GM12878 (cell line): Measurements from ENCODE around the gene RERG. TPM values are rescaled to one million over a fixed set of nuclear protein-coding genes. Genes with fewer than 3 reads are reported as not detected.

Source experiments
- ATAC-seq: fragments of 200-7000 bp; cut with Tn5 transposase; 3 replicates; pipeline ENCODE4 v1.9.1; 2020; ENCODE audit warnings: mild to moderate bottlenecking, moderate library complexity
- BruUV-seq: library from RNA; stranded (reverse); fragments of 400-500 nt; replicated peaks from 2 replicates; lab custom pipeline; 2021; lab: Mats Ljungman, UMichigan
- CTCF ChIA-PET: fragments of 300-600 bp; sonication (Branson Sonifier 250); formaldehyde crosslinking; extraction: SDS; loops from one replicate; lab custom pipeline; 2021; ENCODE audit warnings: inconsistent platforms; lab: Yijun Ruan, JAX
- POLR2A ChIA-PET: fragments of 350-600 bp; formaldehyde crosslinking; extraction: SDS; loops from one replicate; lab custom pipeline; 2021; ENCODE audit warnings: inconsistent platforms; lab: Charles Lee
- RAD21 ChIA-PET: fragments of 300-600 bp; sonication (Branson Sonifier 250); formaldehyde crosslinking; loops from one replicate; lab custom pipeline; 2023; ENCODE audit warnings: antibody characterized with exemption; ENCODE audit not compliant: unreplicated experiment; lab: Charles Lee
- SMC1A ChIA-PET: fragments of 300-600 bp; sonication (Branson Sonifier 250); formaldehyde crosslinking; loops from one replicate; lab custom pipeline; 2023; ENCODE audit not compliant: unreplicated experiment, uncharacterized antibody; lab: Charles Lee
- DNase-seq: peaks from one replicate; pipeline ENCODE4 v3.0.0-alpha.2; 2011; ENCODE audit warnings: low read depth, low spot score
- FAIRE-seq: peaks from 3 replicates; lab custom pipeline; 2011; peaks lifted over from hg19 to GRCh38; lab: Jason Lieb, UNC
- H2AFZ ChIP-seq: 2 replicates; pipeline ENCODE4 v1.6.0; 2011; ENCODE audit warnings: low read depth, low read length, control low read depth; ENCODE audit not compliant: control insufficient read depth
- H3K27ac ChIP-seq: 2 replicates; pipeline ENCODE4 v1.5.1; 2011; ENCODE audit warnings: control low read depth; ENCODE audit not compliant: control insufficient read depth, insufficient read depth
- H3K27me3 ChIP-seq, 2 experiments: replicated peaks in 1 of 2; 2 replicates each; pipeline versions ENCODE4 v1.6.0 to v1.6.1; 2011; ENCODE audit warnings: low read length in 1 of 2; ENCODE audit not compliant: control insufficient read depth in 2 of 2, insufficient read depth in 2 of 2
- H3K36me3 ChIP-seq, 2 experiments: 2 replicates each; pipeline ENCODE4 v1.5.1; 2011; ENCODE audit warnings: low read length in 1 of 2; ENCODE audit not compliant: control insufficient read depth in 2 of 2, insufficient read depth in 2 of 2
- H3K4me1 ChIP-seq: 2 replicates; pipeline ENCODE4 v1.6.1; 2011; ENCODE audit warnings: mild to moderate bottlenecking, low read length, moderate library complexity, mixed read lengths; ENCODE audit not compliant: control insufficient read depth, insufficient read depth
- H3K4me2 ChIP-seq: 2 replicates; pipeline ENCODE4 v1.6.0; 2011; ENCODE audit warnings: control low read depth; ENCODE audit not compliant: control insufficient read depth, insufficient read depth
- H3K4me3 ChIP-seq: fragments of 200-600 bp; sonication (generic); 2 replicates; pipeline ENCODE4 v1.5.1; 2016
- H3K79me2 ChIP-seq: 2 replicates; pipeline ENCODE4 v1.6.0; 2011; ENCODE audit warnings: low read length; ENCODE audit not compliant: control insufficient read depth, insufficient read depth
- H3K9ac ChIP-seq: 2 replicates; pipeline ENCODE4 v1.8.0; 2011; ENCODE audit warnings: low read length, control low read depth, mixed read lengths; ENCODE audit not compliant: control insufficient read depth, insufficient read depth
- H3K9me3 ChIP-seq: replicated peaks from 3 replicates; pipeline ENCODE4 v1.5.1; 2011; ENCODE audit warnings: mild to moderate bottlenecking, low read length; ENCODE audit not compliant: control insufficient read depth, insufficient read depth
- H4K20me1 ChIP-seq: 2 replicates; pipeline ENCODE4 v1.6.0; 2011; ENCODE audit not compliant: control insufficient read depth, insufficient read depth
- E2F4 ChIP-seq: IDR thresholded peaks from 2 replicates; pipeline ENCODE4 v1.6.1; 2012; ENCODE audit warnings: low read depth, low read length, improper control_type of control experiment
- HDGF ChIP-seq: fragments of 450-650 bp; IDR thresholded peaks from 2 replicates; pipeline ENCODE4 v1.6.1; 2016; ENCODE audit warnings: antibody characterized with exemption
- HSF1 ChIP-seq: fragments of 150-350 bp; IDR thresholded peaks from 2 replicates; pipeline ENCODE4 v1.6.1; 2014; ENCODE audit warnings: mild to moderate bottlenecking, low read depth, low read length
- NBN ChIP-seq: fragments of 450-650 bp; IDR thresholded peaks from 2 replicates; pipeline ENCODE4 v1.6.1; 2016
- POLR2AphosphoS5 ChIP-seq: IDR thresholded peaks from 2 replicates; pipeline ENCODE4 v1.6.1; 2011; ENCODE audit warnings: mild to moderate bottlenecking, low read length, inconsistent platforms
- RCOR1 ChIP-seq: conservative IDR thresholded peaks from 2 replicates; pipeline ENCODE4 v1.6.1; 2012; ENCODE audit warnings: low read depth, low read length, improper control_type of control experiment
- SMAD5 ChIP-seq: IDR thresholded peaks from 2 replicates; pipeline ENCODE4 v1.6.1; 2016; ENCODE audit warnings: antibody characterized with exemption, low read depth
- TCF12 ChIP-seq: IDR thresholded peaks from 2 replicates; pipeline ENCODE4 v1.6.1; 2011; ENCODE audit warnings: low read depth, mild to moderate bottlenecking, low read length
- USF1 ChIP-seq: IDR thresholded peaks from 2 replicates; pipeline ENCODE4 v1.6.1; 2011; ENCODE audit warnings: borderline replicate concordance, low read depth, mild to moderate bottlenecking, moderate library complexity, mixed read lengths, low read length; ENCODE audit not compliant: insufficient read depth; ENCODE audit errors: extremely low read length
- YY1 ChIP-seq: IDR thresholded peaks from 2 replicates; pipeline ENCODE4 v1.6.1; 2011; ENCODE audit warnings: low read depth, mild to moderate bottlenecking, low read length
- ZNF384 ChIP-seq: IDR thresholded peaks from 2 replicates; pipeline ENCODE4 v1.6.1; 2012; ENCODE audit warnings: low read depth, mild to moderate bottlenecking, low read length, improper control_type of control experiment, borderline replicate concordance
- WGBS: methylation state at CpG from one replicate; pipeline ENCODE4 v1.1.6; 2016; ENCODE audit warnings: low lambda C conversion rate; ENCODE audit not compliant: insufficient replicate concordance, insufficient coverage; ENCODE audit errors: missing lambda C conversion rate; 5-methylcytosine and 5-hydroxymethylcytosine counted together
- in situ Hi-C: fragments of 300-500 bp; cut with MboI; formaldehyde crosslinking; loops from 9 replicates; pipeline ENCODE4 v1.14.3; 2018; ENCODE audit warnings: mixed read lengths
- intact Hi-C: fragments of 100-400 bp; cut with micrococcal nuclease; formaldehyde crosslinking; loops from one replicate; pipeline ENCODE4 v1.14.2; 2022; ENCODE audit not compliant: unreplicated experiment
- polyA plus RNA-seq, 11 experiments: library from polyadenylated mRNA; depleted of rRNA in 4 of 11; unstranded in 6 of 11; stranded (reverse) in 5 of 11; fragments of >200 nt; fragmentation: Nextera tagmentation in 4 of 11; fragmentation: Illumina TruSeq in 1 of 11; extraction: Ambion mirVana in 4 of 11; extraction: Trizol in 1 of 11; gene quantifications; 1 replicate in 1 of 11; 2 replicates in 10 of 11; pipeline versions ENCODE4 v1.2.1 to v1.2.3, GENCODE V29; 2011 to 2016; ENCODE audit warnings: inconsistent platforms in 2 of 11, missing spikeins in 2 of 11, low read depth in 1 of 11
- total RNA-seq, 4 experiments: library from RNA; depleted of rRNA in 3 of 4; stranded (reverse); fragments of >200 nt in 3 of 4; fragmentation: Illumina TruSeq in 1 of 4; extraction: Trizol in 1 of 4; gene quantifications; 2 replicates each; pipeline versions ENCODE4 v1.2.1 to v1.2.3, GENCODE V29; 2013 to 2021

Gene RERG
- total and polyA plus RNA-seq, 10 of the 15 experiments (the other 5 are each of a cell fraction or from before 2014, with no cell fraction given): 0.03 to 5.3 (median 0.05) TPM; not detected in 5

DNA sequence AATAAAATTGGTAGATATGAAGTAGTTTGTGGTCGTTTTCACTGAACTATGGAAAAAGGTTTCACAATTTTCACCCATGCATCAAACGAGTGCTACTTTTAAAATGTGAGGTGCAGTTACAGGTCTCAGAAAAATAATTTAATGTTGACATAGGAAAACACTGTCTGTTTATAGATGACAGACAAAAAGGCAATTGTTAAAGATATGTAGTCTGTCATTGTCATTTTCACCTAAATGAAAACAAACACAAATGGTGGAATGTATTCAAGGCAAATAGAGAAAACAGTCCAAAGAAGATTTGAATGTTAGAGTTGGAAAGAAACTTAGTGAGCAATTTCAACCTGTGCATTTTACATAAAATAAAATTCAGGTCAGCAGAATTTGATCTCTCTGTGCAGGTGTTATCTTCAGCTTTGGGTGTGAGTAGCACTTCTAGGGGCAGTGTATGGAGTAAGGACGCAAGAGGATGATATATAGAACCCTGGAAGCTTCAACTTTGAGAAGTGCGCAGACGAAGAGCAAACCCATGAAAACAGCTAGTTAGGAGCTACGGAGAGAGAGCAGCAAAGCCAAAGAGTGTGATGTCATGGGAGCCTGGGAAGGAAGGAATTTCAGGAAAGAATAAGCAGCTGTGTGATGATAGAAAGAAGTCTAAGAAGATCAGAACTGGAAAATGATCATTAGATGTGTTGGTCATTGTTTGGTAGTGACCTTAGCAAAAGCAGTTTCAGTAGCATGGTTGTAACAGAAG, 6.2 kb downstream of the RERG start:
- TF ChIP-seq NBN (no peak), SMAD5 (no peak), HDGF (no peak), USF1 (no peak), POLR2AphosphoS5 (no peak), E2F4 (no peak), HSF1 (no peak), RCOR1 (no peak), YY1 (no peak), TCF12 (no peak), ZNF384 (no peak)

More for the DNA sequence above, 6.2 kb downstream of the RERG start:
- no peak overlapping the region for H2AFZ ChIP-seq
- intact Hi-C loops: no loop called here
- no peak for FAIRE-seq
- H3K4me3 ChIP-seq: no peak overlapping the region
- CTCF ChIA-PET: no interaction called here
- DNase-seq: no peak
- POLR2A ChIA-PET: no interaction called here
- H4K20me1 ChIP-seq: no peaks in the 10 kb centered on the region
- RAD21 ChIA-PET: interaction anchor here (1.0 kb wide), 1 partner anchor 344 kb away, joined by 3 read pairs; no protein-coding TSS in a partner anchor
- no peaks in the 10 kb centered on the region for H3K9me3 ChIP-seq
- H3K4me1 ChIP-seq: no peaks in the 10 kb centered on the region
- in situ Hi-C loops: loop anchor here (10.0 kb wide), 1 partner anchor 490 kb away; no protein-coding TSS in a partner anchor
- no peaks in the 10 kb centered on the region for H3K36me3 ChIP-seq
- H3K79me2 ChIP-seq: no peaks in the 10 kb centered on the region
- BruUV-seq: no TSS peak
- WGBS: 38% methylated on average over 6 of the region's 6 CpGs
- H3K27me3 ChIP-seq: no peaks in the 10 kb centered on the region; a peak in 1 of 4 replicates
- SMC1A ChIA-PET: interaction anchor here (0.8 to 1.2 kb wide), 2 partner anchors 9 to 24 kb away, joined by 3 to 4 read pairs; no protein-coding TSS in a partner anchor
- no peak overlapping the region for H3K4me2 ChIP-seq
- no peak overlapping the region for H3K27ac ChIP-seq
- no peak overlapping the region for H3K9ac ChIP-seq
- no peak for ATAC-seq
